Prostate gland (tissue), 2 donors: ENCODE measurements around the gene DOCK7. TPM values are rescaled to one million over a fixed set of nuclear protein-coding genes. Genes with fewer than 3 reads are reported as not detected.

Source experiments
- DNase-seq: peaks from one replicate; pipeline ENCODE4 v3.0.0-alpha.2; 2019; ENCODE audit warnings: low spot score
- H3K27ac ChIP-seq, 2 donors: fragments of 200-600 bp; sonication (generic); 2 replicates each; pipeline ENCODE4 v1.5.1; 2017 to 2019
- H3K27me3 ChIP-seq: fragments of 200-600 bp; sonication (generic); replicated peaks from 2 replicates; pipeline ENCODE4 v1.5.1; 2019; ENCODE audit not compliant: insufficient read depth
- H3K36me3 ChIP-seq, 2 donors: fragments of 200-600 bp; sonication (generic); 1 replicate in 1 of 2; 2 replicates in 1 of 2; pipeline versions ENCODE4 v1.5.1 to v1.8.1; 2017 to 2019
- H3K4me1 ChIP-seq: fragments of 200-600 bp; sonication (generic); replicated peaks from 2 replicates; pipeline ENCODE4 v1.5.1; 2019
- H3K4me3 ChIP-seq, 2 donors: fragments of 200-600 bp; sonication (generic); 2 replicates each; pipeline ENCODE4 v1.5.1; 2017 to 2019
- H3K9me3 ChIP-seq: fragments of 200-600 bp; sonication (generic); 2 replicates; pipeline ENCODE4 v1.5.1; 2017
- CTCF ChIP-seq, 4 experiments: fragments of 200-600 bp in 2 of 4; fragments of 450-650 bp in 2 of 4; sonication (generic) in 2 of 4; IDR thresholded peaks; 1 replicate in 3 of 4; 2 replicates in 1 of 4; pipeline ENCODE4 v1.5.1; 2016 to 2019; ENCODE audit warnings: antibody characterized with exemption in 4 of 4, mild to moderate bottlenecking in 2 of 4, moderate library complexity in 2 of 4
- POLR2A ChIP-seq: fragments of 450-650 bp; IDR thresholded peaks from one replicate; pipeline ENCODE4 v1.6.1; 2016; ENCODE audit warnings: antibody characterized with exemption, mild to moderate bottlenecking
- POLR2AphosphoS5 ChIP-seq: sonication (generic); formaldehyde crosslinking; IDR thresholded peaks from one replicate; pipeline ENCODE4 v1.6.1; 2017; ENCODE audit warnings: antibody characterized with exemption
- WGBS: methylation state at CpG from one replicate; pipeline ENCODE4 v1.1.5; 2018; 5-methylcytosine and 5-hydroxymethylcytosine counted together
- intact Hi-C: fragments of 100-400 bp; cut with DNase I; formaldehyde crosslinking; loops from one replicate; pipeline ENCODE4 v1.14.2; 2022
- total RNA-seq, 2 donors: library from RNA; depleted of rRNA; stranded (reverse); fragments of >200 nt; gene quantifications; one replicate each; pipeline ENCODE4 v1.1.0, GENCODE V29; 2016

DOCK7 gene
- total RNA-seq, 2 donors from 2014 or later = 43.4 to 56.4 TPM

- TF ChIP-seq POLR2AphosphoS5 (no peak), POLR2A (no peak), CTCF (IDR thresholded peaks at IDR 0.05) (no peak)
- Histone ChIP-seq H3K4me1 (no peaks in the 10 kb centered on the region), H3K36me3 (no peaks in the 10 kb centered on the region), H3K27me3 (no peaks in the 10 kb centered on the region), H3K4me3 (no peak overlapping the region), H3K9me3 (no peaks in the 10 kb centered on the region), H3K27ac (no peak overlapping the region)
- intact Hi-C loops = no loop called here
- WGBS = 68% methylated on average over 7 of the region's 7 CpGs
- DNase-seq = no peak
These were observed 230.2 kb downstream of the DOCK7 start for GRCh38 chr1:62457955-62458354.

GRCh38 chr1:62452951-62453350 is 235.2 kb downstream of the DOCK7 start:
- Histone ChIP-seq H3K27ac (no peak overlapping the region), H3K9me3 (no peaks in the 10 kb centered on the region), H3K4me1 (no peaks in the 10 kb centered on the region), H3K27me3 (no peaks in the 10 kb centered on the region), H3K36me3 (no peaks in the 10 kb centered on the region), H3K4me3 (no peak overlapping the region)
- intact Hi-C loops = no loop called here
- DNase-seq = no peak
- WGBS = 92% methylated on average over 1 of the region's 1 CpG
- TF ChIP-seq CTCF (IDR thresholded peaks at IDR 0.05) = no peak
- no peak for TF ChIP-seq POLR2A
- no peak for TF ChIP-seq POLR2AphosphoS5

- Histone ChIP-seq H3K36me3 (no peaks in the 10 kb centered on the region), H3K4me3 (no peak overlapping the region), H3K27me3 (no peaks in the 10 kb centered on the region), H3K9me3 (no peaks in the 10 kb centered on the region), H3K4me1 (no peaks in the 10 kb centered on the region), H3K27ac (no peak overlapping the region)
- DNase-seq = no peak
- TF ChIP-seq CTCF (IDR thresholded peaks at IDR 0.05) (no peak), POLR2A (no peak), POLR2AphosphoS5 (no peak)
- intact Hi-C loops = no loop called here
- WGBS = 76% methylated on average over 2 of the region's 2 CpGs
These were observed 237.9 kb downstream of the DOCK7 start for GRCh38 chr1:62450301-62450700.

- H3K4me3 ChIP-seq = no peak overlapping the region
- 91% methylated on average over 3 of the region's 3 CpGs for WGBS
- no peaks in the 10 kb centered on the region for H3K27me3 ChIP-seq
- intact Hi-C loops = no loop called here
- DNase-seq = no peak
- H3K36me3 ChIP-seq = no peaks in the 10 kb centered on the region
- no peaks in the 10 kb centered on the region for H3K9me3 ChIP-seq
- H3K27ac ChIP-seq = no peak overlapping the region
- no peak for TF ChIP-seq POLR2AphosphoS5
- TF ChIP-seq POLR2A = no peak
- no peak for TF ChIP-seq CTCF (IDR thresholded peaks at IDR 0.05)
- no peaks in the 10 kb centered on the region for H3K4me1 ChIP-seq
These were observed 239.8 kb downstream of the DOCK7 start for GRCh38 chr1:62448221-62448933.

- no peaks in the 10 kb centered on the region for H3K9me3 ChIP-seq
- 96% methylated on average over 1 of the region's 1 CpG for WGBS
- H3K27ac ChIP-seq = no peak overlapping the region
- peaks cover 0 to 2% of the 10 kb centered on the region in 2 donors for H3K36me3 ChIP-seq
- no peak overlapping the region for H3K4me3 ChIP-seq
- intact Hi-C loops = no loop called here
- H3K4me1 ChIP-seq = no peaks in the 10 kb centered on the region
- no peak for TF ChIP-seq POLR2A
- no peak for TF ChIP-seq CTCF (IDR thresholded peaks at IDR 0.05)
- no peak for DNase-seq
- no peaks in the 10 kb centered on the region for H3K27me3 ChIP-seq
These were observed 243.5 kb downstream of the DOCK7 start for GRCh38 chr1:62444701-62445100.
